Small intestine (tissue), 7 donors: ENCODE measurements around the gene ELMO3. TPM values are rescaled to one million over a fixed set of nuclear protein-coding genes. Genes with fewer than 3 reads are reported as not detected.

Experiments used
- DNase-seq, 2 donors: peaks; one replicate each; pipeline versions ENCODE4 v3.0.0 to v3.0.0-alpha.2; 2013
- FAIRE-seq: peaks from 2 replicates; lab custom pipeline; 2012; peaks lifted over from hg19 to GRCh38; lab: Jason Lieb, UNC
- H3K27ac ChIP-seq, 3 donors: one replicate each; pipeline ENCODE4 v1.5.1; 2013; ENCODE audit warnings: low read length in 2 of 3, mild to moderate bottlenecking in 2 of 3, control low read depth in 1 of 3, inconsistent platforms in 1 of 3, low read depth in 1 of 3, moderate library complexity in 1 of 3
- H3K27me3 ChIP-seq, 3 donors: one replicate each; pipeline ENCODE4 v1.6.1; 2013; ENCODE audit warnings: low read length in 3 of 3, inconsistent platforms in 1 of 3; ENCODE audit not compliant: control insufficient read depth in 3 of 3, insufficient read depth in 3 of 3
- H3K36me3 ChIP-seq, 3 donors: one replicate each; pipeline ENCODE4 v1.6.1; 2013; ENCODE audit warnings: low read length in 3 of 3, inconsistent platforms in 1 of 3, low read depth in 1 of 3, mild to moderate bottlenecking in 1 of 3, moderate library complexity in 1 of 3; ENCODE audit not compliant: control insufficient read depth in 3 of 3, insufficient read depth in 2 of 3
- H3K4me1 ChIP-seq, 3 donors: one replicate each; pipeline ENCODE4 v1.6.1; 2013; ENCODE audit warnings: low read length in 2 of 3, inconsistent platforms in 1 of 3, low read depth in 1 of 3, mild to moderate bottlenecking in 1 of 3, moderate library complexity in 1 of 3; ENCODE audit not compliant: control insufficient read depth in 3 of 3, insufficient read depth in 2 of 3
- H3K4me3 ChIP-seq, 3 donors: one replicate each; pipeline ENCODE4 v1.5.1; 2013; ENCODE audit warnings: low read length in 3 of 3, control low read depth in 1 of 3, inconsistent platforms in 1 of 3, low read depth in 1 of 3, mild to moderate bottlenecking in 1 of 3, moderate library complexity in 1 of 3
- H3K9me3 ChIP-seq, 2 donors: one replicate each; pipeline ENCODE4 v1.6.1; 2013; ENCODE audit warnings: low read depth in 1 of 2, low read length in 1 of 2; ENCODE audit not compliant: control insufficient read depth in 2 of 2, insufficient read depth in 1 of 2
- WGBS, 3 donors: extraction: QIAGEN DNeasy Blood & Tissue Kit; methylation state at CpG; one replicate each; pipeline ENCODE4 v1.1.7; 2013; 5-methylcytosine and 5-hydroxymethylcytosine counted together
- polyA plus RNA-seq, 4 donors: library from polyadenylated mRNA; stranded (reverse) in 3 of 4; unstranded in 1 of 4; fragments of 200-250 nt in 3 of 4; fragments of 120-200 nt in 1 of 4; gene quantifications; one replicate each; pipeline versions ENCODE4 v1.2.1 to v1.2.3, GENCODE V29; 2013
- donor health status: healthy with polysubstance abuse.
- donor health status: control.
- donor health status: control.
- donor health status: Bipolar disorder and iron deficiency.
- donor health status: healthy.

Gene ELMO3
- polyA plus RNA-seq, 4 donors, result 36.3 to 101 (median 67.4) TPM

- Histone ChIP-seq H3K9me3 (no peaks in the 10 kb centered on the region), H3K4me3 (no peak overlapping the region), H3K27me3 (peaks cover 10 to 97% (median 13%) of the 10 kb centered on the region in 3 donors), H3K36me3 (no peaks in the 10 kb centered on the region), H3K27ac (no peak overlapping the region), H3K4me1 (peaks cover 4 to 54% (median 28%) of the 10 kb centered on the region in 3 donors)
- 79 to 81% (median 80%) methylated on average over 5 of the region's 5 CpGs for WGBS, 3 donors
- DNase-seq (no peak), FAIRE-seq (no peak)
Observed at GRCh38 chr16:67166598-67167168, 32.2 kb upstream of the ELMO3 start.

GRCh38 chr16:67167588-67167987, 31.3 kb upstream of the ELMO3 start:
- H3K36me3 ChIP-seq, result no peaks in the 10 kb centered on the region
- H3K4me1 ChIP-seq, result peaks cover 4 to 50% (median 28%) of the 10 kb centered on the region in 3 donors
- no peak overlapping the region for H3K27ac ChIP-seq
- FAIRE-seq, result no peak
- no peaks in the 10 kb centered on the region for H3K9me3 ChIP-seq
- no peak for DNase-seq
- 85 to 93% (median 89%) methylated on average over 6 to 7 of the region's 7 CpGs for WGBS, 3 donors
- no peak overlapping the region for H3K4me3 ChIP-seq
- peaks cover 10 to 97% (median 13%) of the 10 kb centered on the region in 3 donors for H3K27me3 ChIP-seq

- peaks cover 10 to 97% (median 13%) of the 10 kb centered on the region in 3 donors for H3K27me3 ChIP-seq
- H3K9me3 ChIP-seq, result no peaks in the 10 kb centered on the region
- FAIRE-seq (no peak), DNase-seq (no peak)
- 52 to 67% (median 56%) methylated on average over 9 of the region's 9 CpGs for WGBS, 3 donors
- no peak overlapping the region for H3K27ac ChIP-seq
- H3K4me1 ChIP-seq, result peaks cover 0 to 52% (median 24%) of the 10 kb centered on the region in 3 donors
- H3K36me3 ChIP-seq, result no peaks in the 10 kb centered on the region
- H3K4me3 ChIP-seq, result no peak overlapping the region
Observed at GRCh38 chr16:67169011-67169451, 29.9 kb upstream of the ELMO3 start.

- Histone ChIP-seq H3K36me3 (no peaks in the 10 kb centered on the region), H3K9me3 (no peaks in the 10 kb centered on the region), H3K4me1 (peaks cover 0 to 52% (median 18%) of the 10 kb centered on the region in 3 donors), H3K4me3 (peak overlapping the region in 2 of 3 donors; percentile 3 to 20), H3K27ac (peak overlapping the region in 2 of 3 donors; percentile 32 to 66), H3K27me3 (peaks cover 7 to 98% (median 10%) of the 10 kb centered on the region in 3 donors)
- 6 to 16% (median 14%) methylated on average over 23 to 24 of the region's 24 CpGs for WGBS, 3 donors
- no peak for FAIRE-seq
- peak in 1 of 2 donors; percentile 41 for DNase-seq
Observed at GRCh38 chr16:67169642-67170167, 29.2 kb upstream of the ELMO3 start.

- H3K9me3 ChIP-seq, result no peaks in the 10 kb centered on the region
- 1 to 2% (median 2%) methylated on average over 38 to 50 of the region's 50 CpGs for WGBS, 3 donors
- peak within 1 kb of the TSS; percentile 4 to 31 (median 20) for H3K4me3 ChIP-seq
- peaks cover under 1 to 98% (median 4%) of the 10 kb centered on the region in 3 donors for H3K27me3 ChIP-seq
- peaks cover 0 to 48% (median 13%) of the 10 kb centered on the region in 3 donors for H3K4me1 ChIP-seq
- H3K27ac ChIP-seq, result peak within 1 kb of the TSS in 2 of 3 donors; percentile 32 to 80
- FAIRE-seq, result no peak
- H3K36me3 ChIP-seq, result no peaks in the 10 kb centered on the region
- DNase-seq, result peak; percentile 45 to 62
Observed at GRCh38 chr16:67170168-67170948, 28.6 kb upstream of the ELMO3 start, which contains the start of gene NOL3. Gene NOL3 (plus strand): TSS chr16:67170538.

GRCh38 chr16:67170949-67171649, 27.8 kb upstream of the ELMO3 start:
- peaks cover 0 to 98% (median 2%) of the 10 kb centered on the region in 3 donors for H3K27me3 ChIP-seq
- H3K27ac ChIP-seq, result peak overlapping the region in 1 of 3 donors; percentile 80
- no peaks in the 10 kb centered on the region for H3K36me3 ChIP-seq
- H3K4me1 ChIP-seq, result peaks cover 0 to 44% (median 9%) of the 10 kb centered on the region in 3 donors
- DNase-seq (no peak), FAIRE-seq (no peak)
- WGBS, 3 donors, result 40 to 54% (median 43%) methylated on average over 14 of the region's 14 CpGs
- H3K9me3 ChIP-seq, result no peaks in the 10 kb centered on the region
- peak overlapping the region in 2 of 3 donors; percentile 20 to 31 for H3K4me3 ChIP-seq

- FAIRE-seq, result no peak
- WGBS, 3 donors, result 71 to 93% (median 89%) methylated on average over 1 of the region's 1 CpG
- Histone ChIP-seq H3K4me1 (peaks cover 0 to 42% (median 9%) of the 10 kb centered on the region in 3 donors), H3K9me3 (no peaks in the 10 kb centered on the region), H3K27ac (peak overlapping the region in 2 of 3 donors; percentile 83 to 93), H3K27me3 (peaks cover 0 to 89% (median 0%) of the 10 kb centered on the region in 3 donors), H3K36me3 (peaks cover 0 to 4% (median 0%) of the 10 kb centered on the region in 3 donors), H3K4me3 (no peak overlapping the region)
- DNase-seq, result no peak
Observed at GRCh38 chr16:67173323-67173722, 25.6 kb upstream of the ELMO3 start.
